Esophagus muscularis mucosa (tissue), 3 donors: ENCODE data around the gene APOBEC4.

Experiments
- CTCF ChIP-seq, 3 experiments: fragments of 200-600 bp in 2 of 3; fragments of 450-650 bp in 1 of 3; sonication (generic) in 2 of 3; IDR thresholded peaks; one replicate each; pipeline ENCODE4 v1.5.1; 2017 to 2019; ENCODE audit warnings: antibody characterized with exemption in 3 of 3, mild to moderate bottlenecking in 2 of 3, moderate library complexity in 1 of 3
- POLR2A ChIP-seq: fragments of 450-650 bp; IDR thresholded peaks from one replicate; pipeline ENCODE4 v1.6.1; 2017; ENCODE audit warnings: antibody characterized with exemption, moderate library complexity, mild to moderate bottlenecking, low read depth

GRCh38 chr1:183693521-183693920 lies 40.4 kb upstream of the APOBEC4 start:
- TF ChIP-seq CTCF (IDR thresholded peaks at IDR 0.05): no peak
- no peak for TF ChIP-seq POLR2A
